Left ventricle myocardium superior (tissue), 1 donor: ENCODE results near the gene CSNK2A3. TPM values are rescaled to one million over a fixed set of nuclear protein-coding genes. Genes with fewer than 3 reads are reported as not detected.
"Not testable (repeated sequence)": the region's sequence is repeated elsewhere in the genome, so short reads cannot be mapped to it uniquely, and the experiment has no call there.

ENCODE experiments used
- ATAC-seq: fragments of 200-7000 bp; cut with Tn5 transposase; one replicate; pipeline ENCODE4 v1.9.1; 2020; ENCODE audit warnings: mild to moderate bottlenecking, moderate library complexity
- DNase-seq: peaks from one replicate; pipeline ENCODE4 v3.0.0-alpha.2; 2020
- intact Hi-C: fragments of 100-400 bp; cut with micrococcal nuclease; formaldehyde crosslinking; loops from one replicate; pipeline ENCODE4 v1.11.0; 2022
- total RNA-seq: library from RNA; stranded (reverse); fragmentation: NEBNext Ultra II Directional; extraction: Animal tissue kit (Norgen Biotek cat#: 25700); gene quantifications from one replicate; pipeline ENCODE4 v1.2.1, GENCODE V29; 2021
- donor health status: DM: no; HTN: yes; CAD: no; lungs with severe emphysema.

Gene CSNK2A3
- total RNA-seq, 1 donor from 2014 or later = 1.1 TPM

DNA sequence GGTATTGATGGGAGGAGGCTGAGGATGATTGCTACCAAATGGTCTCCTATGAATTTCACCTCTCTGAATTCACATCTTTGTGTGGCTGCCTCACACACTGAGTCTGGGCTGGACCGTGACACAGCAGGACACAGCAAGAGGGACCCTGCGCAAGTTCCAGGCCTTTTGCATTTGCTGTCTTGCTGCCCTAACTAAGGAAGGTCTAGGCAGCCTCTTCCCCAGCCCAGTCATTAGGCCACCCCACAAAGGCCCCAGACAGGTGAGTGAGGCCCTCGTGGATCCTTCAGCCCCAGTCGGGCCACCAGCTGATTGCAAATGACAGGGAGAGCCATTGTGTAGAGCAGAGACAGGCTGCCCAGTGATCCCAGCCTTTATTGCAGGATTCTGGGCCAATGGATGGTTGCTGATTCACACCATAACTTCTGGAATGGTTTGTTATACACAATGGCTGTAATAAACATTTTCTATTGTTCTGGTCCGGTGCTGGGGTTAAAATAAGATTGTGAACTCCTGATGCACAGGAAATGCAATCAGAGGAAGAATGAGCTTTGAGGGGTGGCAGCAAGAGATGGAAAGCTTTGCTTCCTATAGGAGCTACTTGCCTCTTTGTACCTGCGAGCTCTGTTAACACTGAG is 28.5 kb upstream of the CSNK2A3 start:
- no peak for ATAC-seq
- intact Hi-C loops = no loop called here
- DNase-seq = no peak

DNA sequence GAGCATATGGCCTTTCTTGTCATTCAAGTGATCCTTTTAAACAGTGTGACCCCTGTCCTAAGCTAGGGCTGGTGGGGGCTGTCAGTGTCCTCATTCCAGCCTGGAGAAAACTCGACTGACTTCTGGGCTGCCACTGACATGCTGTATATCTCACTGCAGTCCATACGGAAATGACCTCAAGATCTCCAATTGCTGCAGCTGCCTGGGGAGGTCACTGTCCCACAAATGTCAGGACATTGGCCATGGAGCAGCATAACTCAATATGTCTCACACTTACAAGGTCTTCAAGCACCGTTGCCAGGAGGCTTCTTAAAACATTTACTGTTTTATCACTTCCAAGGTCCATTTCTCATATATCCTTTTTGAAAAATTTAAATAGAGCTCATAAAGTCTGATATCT is 27.8 kb upstream of the CSNK2A3 start:
- DNase-seq (no peak), ATAC-seq (no peak)
- intact Hi-C loops = no loop called here

DNA sequence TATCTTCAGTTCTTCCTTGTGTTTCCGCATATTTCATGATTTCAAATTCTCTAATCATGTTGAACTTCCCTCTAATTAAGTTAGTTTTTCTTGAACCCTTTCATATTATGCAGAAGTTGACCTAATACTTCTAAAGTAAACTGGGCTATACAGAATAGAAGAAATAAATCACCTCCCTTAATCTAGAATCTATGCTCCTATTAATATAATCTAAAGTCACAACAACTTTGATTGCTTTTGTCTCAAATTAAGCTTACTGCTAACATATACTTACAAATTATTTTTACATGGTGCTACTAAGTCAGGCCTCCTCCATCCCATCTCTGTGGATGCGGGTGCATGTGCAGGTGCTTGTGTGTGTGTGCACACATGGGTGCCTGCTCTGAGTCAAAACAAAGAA is 27.3 kb upstream of the CSNK2A3 start:
- DNase-seq (no peak), ATAC-seq (no peak)
- intact Hi-C loops = no loop called here

DNA sequence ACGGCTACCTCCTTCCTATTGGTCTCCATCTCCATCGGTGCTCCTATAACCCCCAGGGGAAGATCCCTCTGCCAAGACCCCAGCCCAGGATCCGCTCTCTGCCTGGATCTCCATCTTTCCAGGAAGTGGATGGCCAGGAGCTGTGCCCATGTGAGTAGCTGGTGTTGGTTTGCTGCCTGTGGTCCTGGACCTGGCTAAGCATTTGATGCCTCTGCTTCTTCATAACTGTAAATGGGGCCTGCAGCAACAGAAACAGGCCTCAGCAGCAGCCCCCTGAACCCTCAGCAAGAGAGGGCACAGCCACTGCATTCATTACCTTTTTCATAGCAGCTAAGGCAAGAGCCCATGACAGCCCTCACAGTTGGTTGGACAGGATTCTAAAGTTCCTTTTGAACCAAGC is 26.6 kb upstream of the CSNK2A3 start:
- DNase-seq (no peak), ATAC-seq (no peak)
- intact Hi-C loops = no loop called here

DNA sequence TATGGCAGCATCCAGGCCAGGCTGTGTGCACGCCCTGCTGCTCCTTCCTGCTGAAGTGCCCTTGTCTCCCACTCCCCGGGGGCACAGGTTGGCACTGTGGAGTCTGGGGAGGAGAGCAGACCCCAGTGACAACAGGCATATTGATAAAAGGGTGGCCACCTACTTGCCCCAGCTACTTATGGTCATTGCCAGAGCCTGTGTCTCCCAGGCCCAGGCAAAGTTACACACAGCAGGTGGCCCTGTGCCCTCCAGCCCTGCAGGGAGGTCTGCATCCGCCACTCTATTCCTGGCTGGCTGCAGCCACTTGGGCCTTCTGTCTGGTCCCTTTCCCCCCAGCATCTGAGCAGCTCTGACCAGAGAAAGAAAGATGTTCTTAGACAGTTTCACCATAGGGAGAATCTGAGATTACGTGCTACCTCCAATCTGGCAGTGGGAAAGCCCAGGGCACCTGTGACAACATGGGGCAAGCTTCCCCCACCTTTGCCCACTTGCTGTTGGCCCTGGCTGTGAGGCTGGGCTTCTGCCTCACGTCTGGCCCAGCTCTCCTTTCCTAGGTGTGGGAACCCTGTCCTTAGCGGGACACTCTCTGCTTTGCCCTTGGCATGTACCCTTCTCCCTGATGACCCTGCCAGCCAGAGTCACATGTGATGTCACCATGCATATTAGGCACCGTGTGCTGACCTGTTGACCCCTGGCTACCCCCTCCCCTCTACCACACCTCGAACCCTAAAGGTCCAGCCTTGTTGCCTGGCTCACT is 25.3 kb upstream of the CSNK2A3 start:
- DNase-seq (no peak), ATAC-seq (no peak)
- intact Hi-C loops = no loop called here

DNA sequence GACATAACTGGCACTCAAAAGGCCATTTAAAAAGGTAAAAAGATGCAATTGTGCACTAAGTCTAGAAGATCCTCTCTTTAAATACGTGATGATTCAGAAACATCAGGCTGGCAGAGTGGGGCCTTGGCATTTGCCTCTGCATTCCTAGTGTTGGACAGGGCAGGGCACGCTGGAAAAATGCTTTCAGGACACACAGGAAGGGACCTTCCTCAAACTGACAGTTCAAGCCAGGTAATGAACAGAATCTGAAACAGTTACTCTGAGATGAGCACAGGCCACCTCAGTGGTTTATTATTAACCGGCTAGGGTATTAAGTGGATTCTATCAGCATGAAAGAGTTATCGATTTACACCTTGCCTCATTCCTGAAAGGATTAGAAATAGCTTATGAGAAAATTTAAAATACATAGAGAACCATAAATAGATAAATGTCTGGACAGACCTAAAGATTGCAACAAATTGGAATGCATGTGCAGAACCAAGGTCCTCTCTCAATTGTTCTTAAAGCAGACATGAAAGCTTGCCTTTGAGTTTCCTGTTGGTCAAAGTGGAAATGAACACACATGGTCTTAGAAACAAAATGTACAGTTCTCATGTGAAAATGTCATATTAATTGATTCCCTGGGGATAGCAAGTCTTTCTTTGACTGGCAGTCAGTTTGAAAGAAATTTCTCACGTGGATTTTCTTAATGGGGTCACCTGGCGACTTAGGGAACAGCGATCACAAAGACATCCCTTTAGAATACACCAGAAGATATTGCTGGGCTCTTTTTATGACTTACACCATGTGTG is 21.5 kb upstream of the CSNK2A3 start:
- DNase-seq = no peak
- intact Hi-C loops = no loop called here
- ATAC-seq = no peak

DNA sequence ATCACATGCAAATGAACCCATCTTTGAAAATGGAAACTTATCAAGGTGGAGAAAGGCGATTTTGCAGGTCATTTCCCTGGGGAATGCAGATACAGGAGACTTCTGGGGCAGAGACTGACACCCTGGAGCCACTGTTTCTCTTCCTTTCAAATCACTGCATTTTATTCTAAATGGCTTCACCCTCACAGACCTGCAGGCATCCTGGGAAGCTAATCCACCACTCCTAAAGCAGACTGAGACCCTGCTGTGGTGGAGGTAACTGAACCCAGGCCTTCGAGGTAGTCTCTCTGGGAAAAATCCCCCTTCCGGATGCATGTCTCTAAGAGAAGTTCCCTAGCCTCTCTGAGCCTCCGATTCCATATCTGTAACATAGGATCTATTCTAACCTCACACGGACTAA is 20.9 kb upstream of the CSNK2A3 start:
- no peak for ATAC-seq
- intact Hi-C loops = no loop called here
- no peak for DNase-seq

DNA sequence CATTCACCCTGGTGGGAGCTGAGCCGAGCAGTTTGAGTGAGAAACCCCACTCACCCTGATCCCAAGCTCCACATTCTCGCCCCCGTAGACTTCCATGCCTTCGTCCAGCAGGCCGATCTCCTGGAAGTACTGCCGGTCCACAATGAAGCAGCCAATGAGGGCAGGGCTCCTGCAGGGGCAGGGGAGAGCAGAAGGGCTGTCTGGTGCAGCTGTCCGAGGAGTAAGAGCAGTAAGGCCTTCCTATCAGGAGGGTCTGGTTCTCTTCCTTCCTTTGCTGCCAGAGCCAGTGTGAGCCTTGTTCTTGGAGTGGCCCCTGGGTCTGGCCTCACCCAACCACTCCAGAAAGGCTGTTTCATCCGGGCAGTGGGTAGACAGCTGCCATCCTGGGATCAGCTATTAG is 19.4 kb upstream of the CSNK2A3 start:
- intact Hi-C loops = no loop called here
- DNase-seq = no peak
- no peak for ATAC-seq

DNA sequence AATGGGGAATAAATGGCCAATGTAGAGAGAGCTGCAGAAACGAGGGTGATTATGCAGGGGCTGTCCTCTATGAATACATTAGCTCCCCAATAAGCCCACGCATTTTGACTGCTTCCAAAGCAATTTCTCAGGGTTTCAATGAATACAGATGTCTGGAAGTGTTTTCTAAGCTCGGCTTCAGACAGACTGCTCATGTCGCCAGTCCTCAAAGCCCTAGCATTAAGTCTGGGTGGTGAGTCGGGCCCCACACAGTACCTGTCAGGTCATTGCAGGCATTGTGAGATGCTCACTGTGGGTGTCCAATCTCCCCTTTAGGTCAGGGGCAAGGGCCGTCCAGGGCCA is 17.9 kb upstream of the CSNK2A3 start:
- DNase-seq = no peak
- ATAC-seq = no peak
- intact Hi-C loops = no loop called here

DNA sequence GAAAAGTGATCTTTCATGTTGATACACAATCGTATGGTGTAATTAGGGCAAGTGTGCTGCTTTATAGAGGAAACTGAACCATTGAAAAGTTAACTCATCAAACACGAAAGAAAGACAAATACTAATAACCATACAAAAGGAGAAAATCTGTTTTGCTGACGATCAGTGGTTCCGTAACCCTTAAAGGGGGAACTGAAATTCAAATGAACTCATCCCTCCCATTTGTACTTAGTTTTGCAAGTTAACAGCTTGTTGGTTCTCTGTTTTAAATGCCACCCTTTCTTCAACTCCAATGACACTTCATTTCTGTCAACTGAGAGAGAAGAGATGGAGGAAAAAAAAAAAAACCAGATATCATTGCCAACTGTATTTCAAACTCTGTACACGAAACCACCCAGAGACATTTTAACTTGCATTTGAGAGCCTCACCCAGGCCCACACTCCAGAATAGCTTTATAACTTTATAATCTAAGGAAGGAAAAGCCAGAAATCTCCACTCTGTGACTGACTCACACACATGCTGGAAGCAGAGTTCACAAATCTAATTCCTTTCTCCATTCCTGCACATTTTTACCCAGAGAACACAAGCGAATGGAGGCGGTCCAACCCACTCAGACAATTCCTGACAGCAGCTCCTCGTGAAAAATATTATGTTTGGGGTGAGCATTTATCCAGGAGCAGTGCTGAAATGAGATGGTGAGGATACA is 17.4 kb upstream of the CSNK2A3 start:
- intact Hi-C loops = no loop called here
- no peak for DNase-seq
- no peak for ATAC-seq

DNA sequence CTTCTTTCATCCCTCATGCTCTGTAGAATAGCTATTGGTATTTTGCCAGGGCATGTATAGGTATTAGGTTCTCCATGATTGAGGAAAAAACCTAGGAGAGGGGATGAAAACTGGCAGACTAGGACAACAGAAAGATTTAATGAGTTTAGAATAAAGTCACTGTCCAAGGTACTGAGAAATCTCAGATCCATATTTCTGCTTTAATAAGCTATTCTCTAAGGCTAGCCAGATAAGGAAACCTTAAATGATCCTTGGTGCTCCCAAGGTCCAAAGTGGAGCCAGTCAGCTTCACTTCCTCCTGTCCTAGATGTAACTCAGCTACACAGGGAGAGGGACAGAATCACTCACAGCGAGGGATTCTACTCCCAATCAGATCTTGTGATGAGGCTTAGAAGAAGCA is 13.7 kb upstream of the CSNK2A3 start:
- intact Hi-C loops = no loop called here
- no peak for ATAC-seq
- DNase-seq = no peak

DNA sequence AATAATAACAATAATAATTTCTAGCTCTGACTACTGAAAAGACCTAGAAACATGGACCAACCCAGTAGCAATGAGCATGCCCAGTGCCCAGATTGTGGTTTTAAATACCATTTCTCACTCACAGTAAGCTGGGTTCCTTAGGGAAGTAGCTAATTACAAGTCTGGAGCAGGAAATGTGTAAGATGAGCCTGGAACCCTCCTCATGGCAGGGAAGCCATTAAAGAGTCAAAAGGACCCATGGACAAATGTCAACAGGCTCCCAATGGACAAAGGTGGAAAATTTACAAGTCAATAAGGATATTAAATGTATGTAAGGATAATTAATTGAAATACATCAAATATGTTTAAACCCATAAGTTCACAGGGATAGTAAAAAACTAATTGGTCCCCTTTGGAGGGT is 10.6 kb upstream of the CSNK2A3 start:
- ATAC-seq = no peak
- DNase-seq = no peak
- intact Hi-C loops = no loop called here

DNA sequence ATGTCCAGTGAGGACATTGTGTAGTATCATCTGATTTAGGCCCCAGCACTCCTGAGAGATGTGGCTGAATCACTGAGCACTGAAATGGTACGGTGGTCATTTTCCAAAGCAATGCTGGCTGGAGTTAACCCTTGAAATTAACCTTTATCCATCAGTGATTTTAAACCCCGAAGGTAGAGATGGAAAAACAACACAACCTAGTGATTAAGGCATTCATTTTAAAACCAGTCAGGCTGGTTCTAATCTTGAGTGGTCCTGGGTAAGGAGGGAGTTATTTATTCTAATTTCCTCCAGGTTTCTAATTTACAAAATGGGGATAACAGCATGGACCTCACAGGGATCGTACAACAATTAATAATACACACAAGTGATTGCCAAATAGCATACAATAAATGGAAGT is 6.6 kb upstream of the CSNK2A3 start:
- intact Hi-C loops = no loop called here
- ATAC-seq (no peak), DNase-seq (no peak)

DNA sequence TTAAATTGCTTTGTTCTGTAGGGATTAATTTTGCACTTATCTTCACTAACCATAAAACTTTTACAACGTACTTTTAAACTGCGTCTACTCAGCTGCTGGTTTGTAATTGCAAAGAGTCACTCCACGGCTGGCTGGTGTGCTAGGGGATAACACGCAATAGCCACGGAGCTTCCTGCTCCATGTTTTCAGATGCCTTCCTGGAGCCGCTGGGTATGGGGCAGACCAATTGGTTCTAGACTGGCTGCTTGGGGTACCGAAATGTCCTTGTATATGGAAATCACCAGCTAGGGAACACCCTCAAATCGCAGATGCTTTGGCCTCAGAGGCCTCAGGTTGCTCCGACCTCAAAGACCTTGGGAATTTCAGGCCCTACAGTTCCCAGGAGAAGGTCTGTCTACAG is 3.8 kb upstream of the CSNK2A3 start:
- ATAC-seq = no peak
- intact Hi-C loops = no loop called here
- no peak for DNase-seq

DNA sequence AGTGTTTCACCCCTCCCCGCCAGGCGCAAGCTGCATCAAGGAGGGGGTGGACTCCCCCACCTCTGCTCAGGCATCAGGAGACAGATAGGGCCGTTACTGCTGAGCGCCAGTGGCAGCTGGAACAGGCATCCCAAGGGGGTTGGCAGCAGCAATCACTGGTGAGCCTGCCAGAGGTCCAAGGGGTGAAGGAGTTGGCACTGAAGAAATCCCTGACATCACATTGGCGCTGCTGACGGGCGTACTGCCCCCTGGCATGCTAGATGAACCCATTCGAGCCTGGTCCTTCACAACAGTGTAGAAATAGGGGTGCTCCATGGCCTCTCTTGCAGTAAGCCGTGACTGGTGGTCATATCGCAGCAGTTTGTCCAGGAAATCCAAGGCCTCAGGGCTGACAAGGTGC is 1.2 kb downstream of the CSNK2A3 start:
- intact Hi-C loops, ATAC-seq, DNase-seq: not testable (repeated sequence)

DNA sequence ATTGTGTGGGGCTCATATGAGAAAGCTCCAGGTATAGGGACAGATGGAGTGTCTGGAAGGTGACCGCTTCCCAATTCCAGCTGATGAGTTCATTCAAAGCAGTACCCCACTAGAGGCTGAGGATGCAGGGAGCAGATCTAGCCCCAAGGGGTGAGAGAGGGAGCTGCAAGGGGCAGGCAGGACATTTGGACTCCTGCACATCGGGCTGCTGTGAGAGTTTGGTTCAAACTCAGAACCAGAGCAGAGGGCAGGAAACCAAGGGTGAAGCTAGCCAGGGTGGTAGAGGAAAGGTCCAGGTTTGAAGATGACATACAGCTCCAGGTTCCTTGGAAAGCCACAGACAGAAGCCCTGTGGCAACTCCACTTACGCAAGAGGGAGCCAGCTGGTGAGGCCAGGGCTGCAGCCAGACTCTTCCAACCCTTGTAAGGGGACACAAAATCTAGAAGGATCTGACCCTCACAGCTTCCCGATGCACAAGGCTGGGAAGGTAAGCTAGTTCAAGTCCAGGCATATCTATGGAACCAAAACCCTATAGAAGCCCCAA is 1.9 kb downstream of the CSNK2A3 start:
- intact Hi-C loops = no loop called here
- no peak for ATAC-seq
- no peak for DNase-seq

DNA sequence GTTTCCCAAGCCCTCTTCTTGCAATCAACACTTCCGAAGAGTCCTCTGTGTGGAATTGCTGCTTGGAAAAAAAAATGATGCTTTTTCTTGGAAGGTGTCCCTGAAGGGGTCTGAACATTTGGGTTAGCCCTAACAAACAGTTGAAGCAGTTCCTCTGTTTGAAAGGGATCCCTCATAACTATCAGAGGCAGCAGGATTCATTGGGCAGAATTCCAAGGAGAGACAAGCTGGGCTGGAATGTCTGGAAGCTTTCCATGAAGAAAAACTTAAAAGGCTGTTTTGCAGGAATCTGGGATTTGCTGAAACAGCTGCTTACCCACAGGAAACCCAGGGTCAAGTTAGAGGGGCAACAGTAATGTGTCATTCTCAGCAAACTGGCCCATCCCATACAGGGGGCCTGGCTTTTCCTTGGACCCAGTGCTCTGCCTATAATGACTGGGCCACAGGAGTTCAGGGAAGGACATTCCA is 3.1 kb downstream of the CSNK2A3 start:
- ATAC-seq (peak; percentile 72), DNase-seq (no peak)
- intact Hi-C loops = no loop called here

DNA sequence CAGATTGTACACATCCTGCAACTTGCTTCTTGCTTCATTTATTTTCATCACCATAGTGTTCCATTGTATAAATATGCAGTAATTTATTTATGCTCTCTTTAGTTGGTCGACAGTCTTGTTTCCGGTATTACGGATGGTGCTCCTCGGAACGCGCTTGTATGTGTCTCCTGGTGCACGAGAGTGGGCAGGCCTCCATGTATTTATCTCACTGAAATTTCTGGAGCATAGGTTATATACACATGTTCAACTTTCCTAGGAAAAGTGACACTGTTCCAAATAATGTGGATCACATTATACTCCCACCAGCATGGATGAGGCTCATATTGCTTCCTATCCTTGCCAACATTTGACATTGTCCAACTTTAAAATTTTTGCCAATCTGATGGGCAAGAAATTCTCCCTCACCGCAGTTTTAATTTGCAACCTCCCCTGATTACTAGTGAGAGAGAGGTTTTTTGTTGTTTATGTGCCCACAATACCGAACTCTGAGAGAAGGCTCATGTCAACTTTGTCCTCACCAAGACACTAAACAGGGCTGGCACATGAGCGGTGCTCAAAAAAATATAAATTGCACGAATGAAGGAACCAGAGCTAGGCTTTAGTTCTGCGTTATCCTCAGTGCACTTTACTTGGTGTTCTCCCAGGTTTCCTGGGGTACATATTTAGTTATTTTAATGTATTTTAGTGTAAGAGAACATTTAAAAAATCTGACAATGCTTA is 3.8 kb downstream of the CSNK2A3 start:
- DNase-seq (no peak), ATAC-seq (no peak)
- intact Hi-C loops = no loop called here

DNA sequence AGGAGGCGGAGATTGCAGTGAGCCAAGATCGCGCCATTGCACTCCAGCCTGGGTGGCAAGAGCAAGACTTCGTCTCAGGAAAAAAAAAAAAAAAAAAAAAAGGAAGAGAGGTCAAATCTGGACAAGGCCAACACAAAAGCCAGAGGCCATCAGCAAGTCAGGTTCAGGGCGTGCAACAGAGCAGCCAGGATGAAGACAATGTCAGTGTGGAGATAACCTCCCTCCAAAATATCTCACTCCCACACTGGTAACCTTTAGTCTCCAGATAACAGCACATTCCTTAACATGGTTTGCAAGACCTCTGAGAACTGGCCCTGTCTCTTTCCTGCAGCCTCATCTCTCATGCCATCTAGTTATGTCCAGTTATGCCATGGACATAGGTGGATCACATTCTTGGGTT is 4.7 kb downstream of the CSNK2A3 start:
- intact Hi-C loops = no loop called here
- no peak for ATAC-seq

More for the DNA sequence above, 4.7 kb downstream of the CSNK2A3 start:
- DNase-seq = no peak
